Stromal cell of bone marrow (primary cell): ENCODE measurements around the gene PNMA8C.
"Not testable (repeated sequence)": the region's sequence is repeated elsewhere in the genome, so short reads cannot be mapped to it uniquely, and the experiment has no call there.

Source experiments
- DNase-seq: peaks from one replicate; pipeline ENCODE4 v3.0.0-alpha.2; 2012; ENCODE audit warnings: low read depth

PNMA8C gene

DNA sequence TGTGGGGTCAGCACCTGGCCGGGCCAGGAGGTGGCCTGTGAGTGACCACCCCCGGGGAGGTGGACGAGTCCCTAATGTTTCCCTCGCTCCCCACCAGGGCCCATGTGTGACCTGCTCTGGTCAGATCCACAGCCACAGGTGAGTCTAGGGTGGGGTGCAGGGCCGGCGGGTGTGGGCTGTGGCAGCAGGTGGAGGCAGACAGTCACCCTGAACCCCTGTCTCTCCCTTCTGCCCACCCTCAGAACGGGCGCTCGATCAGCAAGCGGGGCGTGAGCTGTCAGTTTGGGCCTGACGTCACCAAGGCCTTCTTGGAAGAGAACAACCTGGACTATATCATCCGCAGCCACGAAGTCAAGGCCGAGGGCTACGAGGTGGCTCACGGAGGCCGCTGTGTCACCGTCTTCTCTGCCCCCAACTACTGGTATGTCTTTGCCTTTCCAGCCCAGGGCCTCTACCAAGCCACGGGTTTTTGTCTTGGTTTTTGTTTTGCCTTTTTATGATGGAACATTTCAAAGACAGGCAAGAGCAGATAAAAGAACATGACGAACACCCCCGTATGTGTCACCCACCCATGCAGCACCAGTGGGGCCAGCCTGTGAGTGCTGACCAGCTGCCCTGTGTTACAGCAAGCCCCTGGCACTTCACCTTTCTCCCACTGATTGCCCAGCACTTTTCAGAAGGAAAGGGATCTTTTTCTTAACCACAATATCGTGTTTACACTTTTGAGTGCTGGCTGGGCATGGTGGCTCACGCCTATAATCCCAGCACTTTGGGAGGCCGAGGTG lies 40.2 kb downstream of the PNMA8C start:
- DNase-seq = no peak

- no peak for DNase-seq
Observed at GRCh38 chr19:46387713-46388130, 41.0 kb downstream of the PNMA8C start.

DNA sequence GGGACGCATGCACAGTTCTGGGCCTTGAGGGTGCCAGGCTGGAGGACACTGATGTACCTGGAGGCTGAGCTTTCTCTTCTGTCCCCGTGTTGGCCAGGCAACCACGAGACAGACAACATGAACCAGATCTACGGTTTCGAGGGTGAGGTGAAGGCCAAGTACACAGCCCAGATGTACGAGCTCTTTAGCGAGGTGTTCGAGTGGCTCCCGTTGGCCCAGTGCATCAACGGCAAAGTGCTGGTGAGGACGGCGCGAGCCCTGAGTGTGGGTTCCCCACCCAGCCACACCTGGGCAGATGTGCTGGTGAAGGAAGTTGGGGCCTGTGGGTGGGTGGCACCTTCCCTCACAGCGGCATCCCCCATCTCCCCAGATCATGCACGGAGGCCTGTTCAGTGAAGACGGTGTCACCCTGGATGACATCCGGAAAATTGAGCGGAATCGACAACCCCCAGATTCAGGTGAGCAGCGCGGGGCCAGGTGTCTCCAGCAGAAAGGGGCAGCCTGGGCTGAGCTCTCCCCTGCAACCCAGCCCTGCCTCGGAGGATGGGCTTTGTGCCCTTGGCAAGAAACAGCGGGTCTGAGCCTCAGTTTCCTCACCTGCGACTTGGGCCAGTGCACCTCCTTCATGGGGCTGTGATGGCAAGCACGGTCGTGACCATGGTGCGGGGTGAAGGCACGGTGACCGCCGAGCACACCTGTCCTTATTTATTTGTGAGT lies 41.6 kb downstream of the PNMA8C start:
- no peak for DNase-seq

DNA sequence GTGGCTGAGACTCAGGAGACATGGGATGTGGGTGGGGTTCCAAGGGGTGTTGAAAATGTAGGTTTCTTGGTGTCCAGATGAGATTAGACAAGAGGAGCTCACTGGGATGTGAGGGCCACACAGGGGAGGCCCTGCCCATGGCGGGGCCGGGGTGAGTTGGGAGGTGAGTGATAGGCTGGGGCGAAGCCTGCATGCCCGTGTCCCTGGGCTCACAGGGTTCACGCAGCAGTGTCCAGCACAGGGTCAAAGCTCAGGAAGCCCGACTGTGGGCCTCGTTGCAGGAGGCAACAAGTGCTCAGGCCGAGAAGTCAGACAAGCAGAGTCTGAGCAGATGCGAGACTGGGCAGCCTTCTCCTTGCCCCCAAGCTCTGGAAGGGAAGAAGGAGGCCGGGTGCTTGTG lies 42.6 kb downstream of the PNMA8C start:
- no peak for DNase-seq

- no peak for DNase-seq
Observed at GRCh38 chr19:46385636-46386035, 43.1 kb downstream of the PNMA8C start.

DNA sequence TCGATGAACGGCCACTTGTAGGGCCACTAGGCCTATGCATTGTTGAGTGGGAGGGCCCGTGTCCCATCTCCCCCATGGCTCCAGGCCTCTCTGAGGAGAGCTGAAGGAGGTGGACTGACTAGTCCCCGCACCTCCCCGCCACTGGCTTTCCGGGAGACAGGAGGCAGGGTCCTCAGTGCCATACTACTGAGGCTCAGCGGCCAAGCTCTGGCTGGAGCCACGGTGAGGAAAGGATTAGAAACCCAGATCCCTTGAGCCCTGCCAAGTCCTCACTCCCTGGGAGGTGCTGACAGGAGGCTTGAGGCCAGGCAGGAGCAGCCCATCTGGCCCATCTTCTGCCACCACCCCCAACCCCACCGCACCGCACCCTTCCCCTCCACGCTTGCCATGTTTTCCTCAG lies 44.3 kb downstream of the PNMA8C start:
- DNase-seq = no peak

DNA sequence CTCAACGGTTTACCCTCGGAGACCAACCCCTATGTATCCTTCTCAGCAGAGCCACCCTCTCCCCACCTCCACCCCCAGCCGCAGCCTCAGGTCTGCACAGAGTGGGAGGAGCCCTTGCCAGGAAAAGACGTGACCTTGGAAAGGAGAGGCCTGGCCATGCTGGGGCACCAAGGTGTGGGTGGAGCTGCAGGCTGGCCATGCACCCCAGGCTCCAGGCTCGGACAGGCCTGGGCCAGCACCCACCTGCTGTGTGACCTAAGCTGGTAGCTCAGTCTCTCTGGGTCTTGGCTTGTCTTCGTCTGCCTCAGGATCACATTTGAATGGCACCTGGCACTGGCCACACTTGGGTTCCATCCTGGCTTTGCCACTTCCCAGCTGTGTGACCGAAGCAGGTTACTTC lies 44.9 kb downstream of the PNMA8C start:
- no peak for DNase-seq

GRCh38 chr19:46383171-46383815 lies 45.4 kb downstream of the PNMA8C start:
- no peak for DNase-seq

- DNase-seq = no peak
Observed at GRCh38 chr19:46381756-46382345, 46.9 kb downstream of the PNMA8C start.

- DNase-seq = no peak
Observed at GRCh38 chr19:46381346-46381745, 47.4 kb downstream of the PNMA8C start.

DNA sequence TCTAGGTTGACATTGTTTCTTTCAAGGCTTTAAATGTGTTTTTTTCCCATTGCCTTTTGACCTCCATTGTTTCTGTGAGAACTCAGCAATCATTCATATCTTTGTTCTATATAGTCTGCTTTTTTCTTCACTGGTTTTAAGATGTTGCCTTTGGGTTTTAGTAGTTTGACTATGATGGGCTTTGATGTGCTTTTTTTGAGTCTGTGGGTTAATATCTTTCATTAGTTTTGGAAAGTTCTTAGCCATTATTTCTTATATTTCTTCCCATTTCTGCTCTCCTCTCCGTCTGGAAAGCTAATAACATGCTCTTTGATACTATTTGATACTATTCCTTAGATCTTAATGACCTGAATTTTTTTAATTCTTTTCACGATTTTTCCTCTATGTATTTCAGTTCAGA lies 48.0 kb downstream of the PNMA8C start:
- no peak for DNase-seq

DNA sequence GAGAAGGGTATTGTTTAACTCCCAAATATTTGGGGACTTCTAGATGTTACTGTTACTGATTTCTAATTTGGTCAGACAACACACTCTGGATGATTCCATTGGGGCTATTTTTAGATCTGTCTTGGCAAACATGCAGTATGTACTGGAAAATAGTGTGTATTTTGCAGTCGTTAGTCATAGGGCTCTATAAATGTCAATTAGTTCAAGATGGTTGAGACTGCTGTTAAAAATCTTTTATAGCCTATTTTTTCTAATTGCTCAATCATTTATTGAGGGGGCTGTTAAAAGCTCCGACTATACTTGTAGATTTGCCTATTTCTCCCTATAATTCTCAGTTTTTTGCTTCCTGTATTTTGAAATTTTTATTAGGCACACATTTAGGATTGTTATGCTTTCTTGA lies 50.5 kb downstream of the PNMA8C start:
- peak; percentile 87 for DNase-seq

DNA sequence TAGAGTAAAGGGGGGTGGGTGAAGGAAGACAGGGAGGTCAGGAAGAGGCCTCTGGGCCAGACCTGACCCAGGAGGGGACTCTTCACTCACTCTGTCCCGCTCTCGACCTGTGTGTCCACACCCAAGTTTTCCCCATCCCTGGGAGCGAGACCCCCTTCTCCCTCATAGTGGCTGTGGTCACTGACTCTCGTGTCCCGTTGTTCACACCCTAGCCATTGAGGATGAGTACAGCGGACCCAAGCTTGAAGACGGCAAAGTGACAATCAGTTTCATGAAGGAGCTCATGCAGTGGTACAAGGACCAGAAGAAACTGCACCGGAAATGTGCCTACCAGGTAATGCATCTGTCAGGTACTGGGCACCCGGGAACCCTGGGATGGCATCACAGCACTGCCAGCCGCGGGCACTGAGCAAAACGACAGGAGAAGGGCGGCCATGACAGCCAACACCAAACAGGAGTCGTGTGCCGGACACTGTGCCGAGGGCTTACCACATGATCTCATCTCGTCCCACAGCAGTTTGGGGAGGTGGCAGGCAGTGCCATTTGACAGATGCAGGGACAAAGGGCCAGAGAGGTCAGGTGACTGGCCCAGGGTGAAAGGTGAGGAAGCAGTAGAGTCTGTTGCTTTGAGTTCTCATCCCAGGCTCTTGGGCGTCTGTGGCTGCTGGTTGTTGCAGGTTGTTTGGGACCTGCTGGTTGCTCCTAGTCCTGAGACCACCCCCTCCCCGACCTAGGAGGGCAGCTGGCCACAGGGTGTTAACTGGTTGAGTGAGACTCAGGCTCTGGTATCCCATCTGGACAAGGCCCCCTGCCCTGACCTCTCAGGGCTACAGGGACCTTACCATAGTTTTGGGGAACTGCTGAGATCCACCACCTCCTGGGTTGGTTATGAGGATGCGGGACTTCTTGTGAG lies 52.2 kb downstream of the PNMA8C start:
- DNase-seq = no peak

DNA sequence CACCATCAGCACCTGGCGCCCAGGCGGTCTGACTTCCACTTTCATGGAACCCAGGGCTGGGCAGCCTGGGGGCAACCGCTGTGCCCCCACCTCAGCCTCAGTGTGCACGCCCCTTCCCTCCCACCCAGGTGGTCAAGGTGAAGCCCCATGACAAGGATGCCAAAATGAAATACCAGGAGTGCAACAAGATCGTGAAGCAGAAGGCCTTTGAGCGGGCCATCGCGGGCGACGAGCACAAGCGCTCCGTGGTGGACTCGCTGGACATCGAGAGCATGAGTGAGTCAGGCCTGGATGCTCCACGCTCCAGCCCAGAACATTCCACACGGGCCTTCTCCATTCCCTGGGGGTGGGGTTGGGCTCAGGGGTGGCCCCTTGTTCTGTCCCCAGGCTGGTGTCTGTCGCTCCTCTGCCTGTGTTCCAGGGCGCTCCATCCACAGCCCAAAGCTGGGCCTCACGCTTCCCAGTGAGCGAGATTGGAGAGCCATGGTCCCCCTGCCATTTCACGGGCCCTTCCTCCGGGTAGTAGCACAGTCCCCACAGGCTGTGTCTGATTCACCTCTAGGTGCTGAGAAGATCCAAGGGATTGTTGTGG lies 53.2 kb downstream of the PNMA8C start:
- not testable (repeated sequence) for DNase-seq
